HTR-8/SVneo (cell line): ENCODE results near the gene NQO2.
A peak's percentile ranks its signal among the peaks of the same experiment; 100 is the strongest.

Experiments
- DNase-seq: peaks from one replicate; pipeline ENCODE4 v3.0.0; 2011; ENCODE audit warnings: low spot score, mixed read lengths; ENCODE audit not compliant: insufficient read length
- FAIRE-seq: peaks from 2 replicates; lab custom pipeline; 2011; peaks lifted over from hg19 to GRCh38; lab: Jason Lieb, UNC

Gene NQO2, protein sequence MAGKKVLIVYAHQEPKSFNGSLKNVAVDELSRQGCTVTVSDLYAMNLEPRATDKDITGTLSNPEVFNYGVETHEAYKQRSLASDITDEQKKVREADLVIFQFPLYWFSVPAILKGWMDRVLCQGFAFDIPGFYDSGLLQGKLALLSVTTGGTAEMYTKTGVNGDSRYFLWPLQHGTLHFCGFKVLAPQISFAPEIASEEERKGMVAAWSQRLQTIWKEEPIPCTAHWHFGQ

DNA sequence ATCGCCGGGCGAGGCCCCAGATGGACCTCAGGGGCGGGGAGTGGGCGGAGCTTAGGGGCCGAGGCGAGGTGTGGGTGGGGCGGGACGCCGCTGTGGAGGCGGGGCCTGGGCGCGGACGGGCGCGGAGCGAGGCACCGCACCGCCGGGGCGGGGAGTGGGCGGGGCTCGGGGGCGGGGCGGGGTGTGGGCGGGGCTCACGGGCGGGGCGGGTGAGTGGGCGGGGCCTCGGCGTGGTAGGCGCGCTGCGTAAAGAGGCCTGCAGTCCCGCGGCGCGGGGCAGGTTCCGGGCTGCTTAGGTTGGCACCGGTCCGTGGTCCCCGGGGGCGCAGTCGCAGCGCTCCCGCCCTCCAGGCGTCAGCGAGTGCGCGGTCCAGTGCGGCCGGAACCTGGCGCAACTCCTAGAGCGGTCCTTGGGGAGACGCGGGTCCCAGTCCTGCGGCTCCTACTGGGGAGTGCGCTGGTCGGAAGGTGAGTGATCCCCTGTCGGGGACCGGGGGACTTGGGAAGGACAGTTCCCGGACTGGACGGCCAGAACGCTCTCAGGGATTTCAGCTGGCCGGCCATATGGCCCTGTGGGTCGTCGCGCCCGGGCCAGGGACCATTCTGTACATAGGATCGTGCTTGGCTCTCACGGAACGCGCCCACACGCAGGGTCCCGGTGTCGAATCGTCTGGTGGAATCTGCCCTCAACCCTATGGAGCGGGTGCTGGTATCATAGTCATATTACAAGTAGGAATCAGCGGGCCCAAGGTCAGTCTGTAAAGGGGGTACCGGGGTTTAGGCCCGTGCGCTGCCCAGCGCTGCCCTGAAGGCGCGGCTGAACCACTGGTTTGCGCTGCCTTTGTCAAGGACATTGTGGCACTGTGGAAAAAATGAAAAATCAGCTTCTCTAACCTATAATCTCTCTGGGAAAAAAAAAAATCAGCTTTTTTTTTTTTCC, at the start of gene NQO2:
TSS of gene NQO2 (plus strand) at position 277 of the 940 bp plus-strand sequence. CDS start 6,659 bp downstream, outside the sequence.
- FAIRE-seq (peak; percentile 28), DNase-seq (peak; percentile 93)

GRCh38 chr6:2950713-2951112, 49.0 kb upstream of the NQO2 start:
- FAIRE-seq (no peak), DNase-seq (no peak)

DNA sequence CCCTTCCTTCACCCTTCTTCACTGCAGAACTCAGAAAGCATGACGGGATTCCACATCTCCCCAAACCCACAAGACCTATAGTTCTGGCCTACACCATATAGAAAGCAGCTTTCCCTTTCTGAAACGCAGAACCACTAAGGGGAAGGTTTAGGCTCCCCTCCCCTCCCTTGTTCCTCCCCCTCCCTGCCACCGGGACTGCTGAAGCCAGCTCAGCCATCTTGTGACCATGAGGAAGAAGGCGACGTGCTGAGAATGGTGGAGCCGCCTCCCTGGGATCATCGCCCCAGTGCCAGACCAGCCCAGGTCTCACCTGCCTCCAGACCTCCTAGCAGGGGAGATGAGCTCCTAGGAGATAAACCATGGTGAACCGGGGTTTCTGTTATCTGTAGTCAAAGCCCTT, 48.0 kb upstream of the NQO2 start:
- no peak for DNase-seq
- no peak for FAIRE-seq

DNA sequence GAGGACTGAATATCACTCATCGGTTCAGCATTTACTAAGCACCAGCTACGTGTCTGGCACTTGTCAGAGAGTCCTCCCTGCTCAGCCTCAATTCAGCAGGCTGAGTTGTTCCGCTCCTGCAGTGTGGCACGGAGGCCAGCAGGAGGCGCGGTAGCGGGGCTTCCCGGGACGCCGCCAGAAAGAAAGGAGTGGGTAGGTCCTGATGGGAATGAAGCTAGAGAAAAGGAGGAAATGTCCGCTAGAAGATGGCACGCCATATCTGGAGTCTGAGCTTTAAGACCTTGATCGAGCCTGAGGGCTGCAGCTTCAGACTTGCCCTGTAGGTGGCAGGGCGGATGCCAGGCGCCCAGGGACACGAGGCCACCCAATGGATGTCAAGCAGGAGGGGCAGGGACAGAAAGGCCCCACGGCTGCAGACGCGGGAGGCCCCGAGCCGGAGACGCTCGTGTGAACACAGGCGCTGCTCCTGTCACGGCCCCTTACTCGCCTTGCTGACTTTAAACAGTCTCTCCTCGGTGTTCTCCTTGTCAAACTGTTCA, 47.1 kb upstream of the NQO2 start:
- FAIRE-seq (peak; percentile 91), DNase-seq (peak; percentile 82)

GRCh38 chr6:2953098-2953497, 46.6 kb upstream of the NQO2 start:
- FAIRE-seq: no peak
- DNase-seq: no peak

GRCh38 chr6:2956930-2957685, 42.6 kb upstream of the NQO2 start:
- no peak for FAIRE-seq
- DNase-seq: no peak

DNA sequence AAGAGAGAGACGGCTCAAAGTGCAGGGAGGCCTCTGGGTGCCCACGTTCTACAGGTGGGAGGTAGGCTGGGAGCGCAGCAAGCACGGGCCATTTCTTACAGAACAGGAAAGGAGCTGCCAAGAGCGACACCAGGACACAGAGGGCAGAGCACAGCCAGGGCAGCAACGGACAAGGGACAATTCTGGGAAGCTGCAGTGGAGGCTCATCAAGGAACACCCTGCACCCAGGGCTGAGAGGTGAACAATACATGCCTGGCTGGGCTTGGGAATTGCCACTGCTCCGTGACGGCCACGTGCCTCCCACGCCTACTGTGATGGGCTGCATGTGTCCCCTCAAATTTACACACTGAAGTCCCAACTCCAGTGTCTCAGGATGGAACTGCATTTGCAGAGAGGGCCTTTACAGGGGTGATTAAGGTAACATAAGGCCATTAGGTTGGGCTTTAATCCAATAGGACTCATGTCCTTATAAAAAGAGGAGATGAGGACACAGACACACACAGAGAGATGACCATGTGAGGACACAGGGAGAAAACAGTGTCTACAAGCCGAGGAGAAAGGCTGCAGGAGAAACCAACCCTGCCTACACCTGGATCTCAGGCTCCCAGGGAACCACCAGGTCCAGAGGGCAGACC, 41.9 kb upstream of the NQO2 start:
- no peak for DNase-seq
- FAIRE-seq: no peak

DNA sequence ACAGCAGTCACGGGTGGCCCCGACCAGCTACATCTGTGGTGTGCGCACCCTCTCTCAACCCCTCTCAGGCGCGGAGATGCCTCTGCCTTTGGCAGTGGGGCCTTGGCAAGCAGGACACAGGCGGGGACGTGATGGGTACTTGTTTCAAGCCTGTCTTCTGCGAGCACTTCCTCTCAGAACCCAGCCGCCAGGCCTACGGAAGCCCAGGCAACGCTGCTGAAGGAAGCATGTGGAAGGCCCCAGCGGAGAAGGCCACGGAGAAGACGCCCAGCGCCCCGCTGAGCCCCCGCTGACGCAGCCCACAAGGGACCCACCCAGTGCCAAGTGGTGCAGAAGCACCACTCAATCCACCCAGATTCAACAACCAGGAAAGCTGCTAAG, 41.4 kb upstream of the NQO2 start:
- DNase-seq (no peak), FAIRE-seq (no peak)

- no peak for FAIRE-seq
- DNase-seq: no peak
Observed at GRCh38 chr6:2958776-2959175, 40.9 kb upstream of the NQO2 start.

DNA sequence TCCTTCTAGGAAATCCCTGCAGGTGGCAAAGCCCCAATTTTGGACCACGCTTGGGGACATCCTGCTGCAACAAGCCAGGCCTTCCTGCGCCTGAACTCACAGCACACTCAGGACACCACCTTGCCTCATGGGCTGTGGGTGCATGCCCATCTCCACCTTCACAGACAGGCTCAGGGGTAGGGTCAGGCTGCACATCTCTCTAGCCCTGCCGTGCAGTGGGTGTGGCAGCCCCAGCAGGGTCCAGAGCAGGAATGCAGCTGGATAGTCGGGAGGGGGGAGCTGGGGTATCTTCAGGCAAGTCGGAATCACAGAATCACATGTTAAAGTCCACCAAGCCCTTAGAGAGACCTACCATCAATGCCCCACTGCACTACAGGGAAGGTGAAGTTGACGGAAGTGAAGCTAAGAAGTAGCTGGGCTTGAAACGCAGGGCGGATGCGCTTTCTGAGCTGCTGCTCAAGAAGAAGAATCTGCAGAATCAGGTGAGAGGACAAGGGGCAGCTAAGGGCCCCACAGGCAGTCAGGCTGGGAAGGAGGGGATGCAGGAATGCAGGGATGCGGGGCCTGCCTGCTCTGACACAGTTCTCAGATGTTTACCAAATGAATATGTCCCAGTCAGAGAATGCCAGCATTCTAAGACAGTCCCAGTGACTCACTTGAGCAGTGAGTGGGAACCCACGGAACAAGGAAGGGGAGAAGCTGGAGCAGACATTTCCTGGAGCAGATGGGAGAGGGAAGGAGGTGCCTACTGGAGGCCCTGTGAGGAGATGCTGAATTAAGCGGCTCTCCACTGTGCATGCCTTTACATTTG, 39.6 kb upstream of the NQO2 start:
- FAIRE-seq: peak; percentile 65
- peak; percentile 49 for DNase-seq

GRCh38 chr6:2960935-2961334, 38.8 kb upstream of the NQO2 start:
- FAIRE-seq: no peak
- DNase-seq: no peak

DNA sequence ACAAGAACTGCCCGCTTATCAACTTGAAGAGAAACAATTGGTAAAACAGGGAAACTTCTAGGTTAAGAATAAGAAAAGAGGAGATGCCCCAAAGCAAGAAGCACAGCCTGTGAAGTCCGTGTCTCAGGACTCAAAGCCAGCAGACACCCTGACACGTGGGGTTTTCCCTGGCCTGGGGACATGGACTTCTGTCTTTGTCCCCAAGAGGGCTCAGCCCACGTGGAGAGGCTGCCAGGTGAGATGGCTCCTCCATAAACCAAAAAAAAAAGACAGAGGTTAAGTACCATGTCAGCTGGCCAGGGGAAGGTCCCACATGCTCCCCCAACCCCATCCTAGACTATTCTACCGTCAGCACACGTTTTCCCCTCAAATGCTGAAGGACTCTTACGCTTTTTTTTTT, 38.2 kb upstream of the NQO2 start:
- no peak for DNase-seq
- no peak for FAIRE-seq

GRCh38 chr6:2962004-2962403, 37.7 kb upstream of the NQO2 start:
- no peak for DNase-seq
- no peak for FAIRE-seq

GRCh38 chr6:2962636-2963035, 37.1 kb upstream of the NQO2 start:
- FAIRE-seq: no peak
- no peak for DNase-seq

DNA sequence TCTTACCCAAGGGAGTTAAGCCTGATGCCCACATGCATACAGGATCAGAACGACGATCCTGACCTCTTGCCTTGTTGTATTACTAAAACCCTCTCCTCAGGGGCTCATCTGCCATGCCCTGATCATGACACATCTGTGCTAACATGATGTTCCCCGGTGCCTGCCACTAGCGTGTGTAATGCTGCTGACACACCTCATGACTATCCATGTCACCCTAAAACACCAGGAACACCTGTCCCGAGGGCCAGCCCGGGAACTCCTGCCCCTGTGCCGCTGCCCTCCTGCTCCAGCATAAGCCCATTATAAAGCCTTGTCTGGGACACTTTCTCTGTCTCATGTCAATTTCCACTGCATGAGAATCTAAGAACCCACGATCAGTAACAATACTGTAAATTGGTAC, 35.9 kb upstream of the NQO2 start:
- no peak for DNase-seq
- FAIRE-seq: no peak

GRCh38 chr6:2964793-2965505, 34.7 kb upstream of the NQO2 start:
- DNase-seq: no peak

GRCh38 chr6:2966347-2966746, 33.3 kb upstream of the NQO2 start:
- DNase-seq (no peak), FAIRE-seq (no peak)

More at GRCh38 chr6:2964793-2965505, 34.7 kb upstream of the NQO2 start:
- FAIRE-seq: no peak

GRCh38 chr6:2967936-2968335, 31.8 kb upstream of the NQO2 start:
- FAIRE-seq: no peak
- no peak for DNase-seq
